K562 (cell line): ENCODE data around the gene XPO6. TPM values are rescaled to one million over a fixed set of nuclear protein-coding genes. Genes with fewer than 3 reads are reported as not detected.

Experiments used
- ATAC-seq: fragments of 200-7000 bp; cut with Tn5 transposase; 3 replicates; pipeline ENCODE4 v1.9.1; 2020; ENCODE audit warnings: moderate library complexity
- BruUV-seq: library from RNA; stranded (reverse); fragments of 400-500 nt; replicated peaks from 2 replicates; lab custom pipeline; 2021; lab: Mats Ljungman, UMichigan
- CTCF ChIA-PET: fragments of 300-600 bp; formaldehyde crosslinking; extraction: SDS; loops from one replicate; lab custom pipeline; 2021; ENCODE audit warnings: low intra/inter-chr PET ratio; lab: Yijun Ruan, JAX
- POLR2A ChIA-PET: fragments of 300-600, 350-650 bp; sonication (Branson Sonifier 250); formaldehyde crosslinking; extraction: SDS; loops from one replicate; lab custom pipeline; 2021; ENCODE audit warnings: antibody characterized with exemption, inconsistent platforms; lab: Yijun Ruan, JAX
- DNase-seq, 4 experiments: peaks; one replicate each; pipeline versions ENCODE4 v3.0.0 to v3.0.0-alpha.2; 2011 to 2018; ENCODE audit warnings: low spot score in 3 of 4, mixed read lengths in 3 of 4; ENCODE audit errors: extremely low read depth in 1 of 4
- FAIRE-seq: peaks from 2 replicates; lab custom pipeline; 2011; peaks lifted over from hg19 to GRCh38; lab: Jason Lieb, UNC
- H2AFZ ChIP-seq: 2 replicates; pipeline ENCODE4 v1.6.0; 2011; ENCODE audit warnings: low read depth, low read length, control low read depth, inconsistent platforms
- H3K27ac ChIP-seq: fragments of 200-600 bp; 3 replicates; pipeline ENCODE4 v1.8.0; 2011; ENCODE audit warnings: low read depth, mild to moderate bottlenecking, control low read depth, inconsistent platforms, low read length, moderate library complexity, mixed read lengths; ENCODE audit errors: extremely low read depth
- H3K27me3 ChIP-seq, 2 experiments: fragments of 300-600 bp in 1 of 2; 2 replicates in 1 of 2; 3 replicates in 1 of 2; pipeline versions ENCODE4 v1.6.0 to v1.8.0; 2011; ENCODE audit warnings: inconsistent platforms in 2 of 2, low read length in 2 of 2, mild to moderate bottlenecking in 1 of 2, mixed read lengths in 1 of 2, moderate library complexity in 1 of 2; ENCODE audit not compliant: control insufficient read depth in 2 of 2, insufficient read depth in 2 of 2
- H3K36me3 ChIP-seq: fragments of 300-600 bp; 3 replicates; pipeline ENCODE4 v1.8.0; 2011; ENCODE audit warnings: mild to moderate bottlenecking, low read length, inconsistent platforms; ENCODE audit not compliant: control insufficient read depth, insufficient read depth
- H3K4me1 ChIP-seq, 2 experiments: fragments of 200-600 bp in 1 of 2; replicated peaks in 1 of 2; 2 replicates in 1 of 2; 3 replicates in 1 of 2; pipeline versions ENCODE4 v1.5.1 to v1.8.0; 2011; ENCODE audit warnings: inconsistent platforms in 2 of 2, low read length in 2 of 2, mild to moderate bottlenecking in 1 of 2, mixed read lengths in 1 of 2, moderate library complexity in 1 of 2; ENCODE audit not compliant: control insufficient read depth in 2 of 2, insufficient read depth in 2 of 2
- H3K4me2 ChIP-seq: 2 replicates; pipeline ENCODE4 v1.6.1; 2011; ENCODE audit warnings: low read length, control low read depth, inconsistent platforms, mixed read lengths; ENCODE audit not compliant: insufficient read depth
- H3K4me3 ChIP-seq: fragments of 200-600 bp; sonication (generic), shearing (Covaris generic); 2 replicates; pipeline ENCODE4 v1.5.1; 2016; ENCODE audit warnings: control low read depth, inconsistent platforms
- H3K79me2 ChIP-seq: fragments of 200-600 bp; 3 replicates; pipeline ENCODE4 v1.8.0; 2011; ENCODE audit warnings: low read length, inconsistent platforms; ENCODE audit not compliant: control insufficient read depth, insufficient read depth
- H3K9ac ChIP-seq, 2 experiments: 2 replicates each; pipeline versions ENCODE4 v1.6.0 to v1.6.1; 2011; ENCODE audit warnings: low read depth in 2 of 2, low read length in 2 of 2, control low read depth in 1 of 2, inconsistent platforms in 1 of 2, mild to moderate bottlenecking in 1 of 2, mixed read lengths in 1 of 2; ENCODE audit not compliant: insufficient read depth in 1 of 2
- H3K9me1 ChIP-seq: one replicate; pipeline ENCODE4 v1.6.0; 2011; ENCODE audit warnings: inconsistent platforms, mild to moderate bottlenecking, low read length, moderate library complexity; ENCODE audit not compliant: control insufficient read depth, insufficient read depth
- H3K9me3 ChIP-seq: replicated peaks from 2 replicates; pipeline ENCODE4 v1.5.1; 2011; ENCODE audit warnings: low read depth, low read length, inconsistent platforms; ENCODE audit not compliant: control insufficient read depth, insufficient read depth
- H4K20me1 ChIP-seq: replicated peaks from 2 replicates; pipeline ENCODE4 v1.6.1; 2011; ENCODE audit warnings: low read length, inconsistent platforms, mixed read lengths; ENCODE audit not compliant: control insufficient read depth, insufficient read depth
- ESRRB ChIP-seq: fragments of 250-450 bp; sonication (Bioruptor Pico); IDR thresholded peaks from 2 replicates; pipeline ENCODE4 v1.5.0; 2020; ENCODE audit warnings: mild to moderate bottlenecking, moderate library complexity, borderline replicate concordance
- EWSR1 ChIP-seq: fragments of 450-650 bp; IDR thresholded peaks from 2 replicates; pipeline ENCODE4 v1.6.1; 2018; ENCODE audit warnings: borderline replicate concordance, mild to moderate bottlenecking, low read depth, moderate library complexity; ENCODE audit not compliant: partially characterized antibody
- FOSL1 ChIP-seq: fragments of 200-800 bp; sonication (Bioruptor generic); conservative IDR thresholded peaks from 2 replicates; pipeline ENCODE4 v1.6.1; 2016; ENCODE audit warnings: missing genetic modification characterization, missing compliant biosample characterization
- HDAC1 ChIP-seq, 2 experiments: fragments of 450-650 bp; IDR thresholded peaks; 2 replicates each; pipeline ENCODE4 v1.6.1; 2016 to 2017; ENCODE audit warnings: inconsistent platforms in 1 of 2, mild to moderate bottlenecking in 1 of 2, moderate library complexity in 1 of 2
- LCOR ChIP-seq: sonication (generic); formaldehyde crosslinking; IDR thresholded peaks from 2 replicates; pipeline ENCODE4 v1.8.0; 2022; ENCODE audit warnings: mild to moderate bottlenecking, missing genetic modification reagents
- NBN ChIP-seq: fragments of 450-650 bp; IDR thresholded peaks from 2 replicates; pipeline ENCODE4 v1.6.1; 2016; ENCODE audit warnings: low read depth, mild to moderate bottlenecking
- PHF8 ChIP-seq: fragments of 200-600 bp; sonication (generic); IDR thresholded peaks from 2 replicates; pipeline ENCODE4 v1.6.1; 2012; ENCODE audit warnings: mixed run types, mild to moderate bottlenecking, inconsistent platforms, low read length, moderate library complexity, borderline replicate concordance
- POLR2H ChIP-seq: IDR thresholded peaks from 2 replicates; pipeline ENCODE4 v1.6.1; 2016; ENCODE audit warnings: missing genetic modification characterization, low read depth, mild to moderate bottlenecking, control low read depth, missing compliant biosample characterization, moderate library complexity
- POLR3G ChIP-seq: IDR thresholded peaks from 2 replicates; pipeline ENCODE4 v1.6.1; 2011; ENCODE audit not compliant: insufficient read length, insufficient replicate concordance; ENCODE audit errors: extremely low read depth
- RBM14 ChIP-seq: fragments of 200-400 bp; formaldehyde crosslinking; IDR thresholded peaks from 2 replicates; pipeline ENCODE4 v1.6.1; 2018; ENCODE audit warnings: low read depth, mild to moderate bottlenecking, low read length, moderate library complexity, borderline replicate concordance; ENCODE audit not compliant: insufficient read depth
- SMARCC2 ChIP-seq: fragments of 450-650 bp; IDR thresholded peaks from 2 replicates; pipeline ENCODE4 v1.6.1; 2017; ENCODE audit warnings: antibody characterized with exemption, moderate library complexity, mild to moderate bottlenecking, low read depth
- ZBTB8A ChIP-seq: fragments of 450-650 bp; IDR thresholded peaks from 2 replicates; pipeline ENCODE4 v1.6.1; 2018; ENCODE audit warnings: mild to moderate bottlenecking, moderate library complexity; ENCODE audit not compliant: partially characterized antibody
- ZNF239 ChIP-seq: fragments of 250-450 bp; sonication (Bioruptor Pico); IDR thresholded peaks from 2 replicates; pipeline ENCODE4 v1.4.0; 2020; ENCODE audit warnings: mild to moderate bottlenecking
- WGBS: fragments of 100-300 bp; shearing (Covaris generic); methylation state at CpG from one replicate; pipeline ENCODE4 v1.1.6; 2016; ENCODE audit warnings: low coverage, mixed read lengths; ENCODE audit not compliant: insufficient coverage; ENCODE audit errors: missing lambda C conversion rate; 5-methylcytosine and 5-hydroxymethylcytosine counted together
- in situ Hi-C: fragments of 300-500 bp; cut with MboI; formaldehyde crosslinking; loops from 4 replicates; pipeline ENCODE4 v1.15.0; 2018; ENCODE audit warnings: inconsistent platforms, mixed read lengths
- intact Hi-C: fragments of 100-400 bp; cut with micrococcal nuclease; formaldehyde crosslinking; loops from 2 replicates; pipeline ENCODE4 v1.14.2; 2022
- polyA plus RNA-seq, 8 experiments: library from polyadenylated mRNA; depleted of rRNA in 4 of 8; stranded (reverse) in 5 of 8; unstranded in 3 of 8; fragments of >200 nt; fragmentation: Nextera tagmentation in 2 of 8; fragmentation: Illumina TruSeq in 1 of 8; extraction: Ambion mirVana in 2 of 8; extraction: Trizol in 1 of 8; gene quantifications; 2 replicates each; pipeline versions ENCODE4 v1.2.1 to v1.2.3, GENCODE V29; 2011 to 2014; ENCODE audit warnings: inconsistent platforms in 1 of 8, missing spikeins in 1 of 8
- total RNA-seq, 7 experiments: library from RNA; depleted of rRNA in 6 of 7; stranded (reverse); fragments of >200 nt in 6 of 7; fragmentation: Illumina TruSeq in 2 of 7; extraction: Trizol in 2 of 7; gene quantifications; 2 replicates each; pipeline versions ENCODE4 v1.2.1 to v1.2.3, GENCODE V29; 2011 to 2021; ENCODE audit warnings: low replicate concordance in 1 of 7
- TF ChIP-seq, protein P1 (sequence below): sonication (generic); formaldehyde crosslinking; IDR thresholded peaks from 2 replicates; pipeline ENCODE4 v1.8.0; 2022; ENCODE audit warnings: missing genetic modification reagents, mild to moderate bottlenecking, moderate library complexity, borderline replicate concordance

Gene XPO6
- total and polyA plus RNA-seq, 9 of the 15 experiments (the other 6 are each of a cell fraction or from before 2014, with no cell fraction given): 11.2 to 196 (median 119) TPM

DNA sequence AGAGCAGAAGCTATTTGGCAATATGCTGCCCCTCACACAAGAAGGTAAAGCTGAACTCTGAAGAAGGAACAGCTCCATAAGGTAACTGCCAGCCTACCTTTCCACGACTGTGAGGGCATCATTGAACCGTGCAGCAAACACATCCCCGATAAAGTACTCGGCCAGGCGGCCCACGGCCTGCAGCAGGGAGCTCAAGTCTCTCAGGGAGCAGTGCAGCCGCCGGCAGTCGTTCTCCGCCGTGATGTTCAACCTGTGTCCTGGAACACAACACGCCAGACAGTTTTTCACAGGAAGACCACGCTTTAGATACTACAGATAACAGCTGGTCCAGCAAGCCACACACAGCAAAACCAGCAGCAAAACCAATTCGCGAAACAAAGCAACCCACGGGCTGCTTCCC, 86.2 kb downstream of the XPO6 start:
- WGBS: 93% methylated on average over 13 of the region's 16 CpGs
- Histone ChIP-seq H4K20me1 (peaks cover 36% of the 10 kb centered on the region), H3K27me3 (no peaks in the 10 kb centered on the region), H3K36me3 (peaks cover 97% of the 10 kb centered on the region), H3K27ac (no peak overlapping the region), H3K4me2 (no peak overlapping the region), H3K79me2 (no peaks in the 10 kb centered on the region), H3K9ac (no peak overlapping the region), H3K4me3 (no peak overlapping the region), H3K9me1 (no peaks in the 10 kb centered on the region), H2AFZ (no peak overlapping the region), H3K9me3 (no peaks in the 10 kb centered on the region), H3K4me1 (peaks cover 9 to 15% of the 10 kb centered on the region in 2 experiments; a peak in 4 of 5 replicates)
- CTCF ChIA-PET: no interaction called here
- POLR2A ChIA-PET: interaction anchor here (1.4 kb wide), 1 partner anchor 18 kb away, joined by 3 read pairs; no protein-coding TSS in a partner anchor
- intact Hi-C loops (no loop called here), in situ Hi-C loops (no loop called here)
- DNase-seq: no peak
- no TSS peak for BruUV-seq
- TF ChIP-seq, protein P1, sequence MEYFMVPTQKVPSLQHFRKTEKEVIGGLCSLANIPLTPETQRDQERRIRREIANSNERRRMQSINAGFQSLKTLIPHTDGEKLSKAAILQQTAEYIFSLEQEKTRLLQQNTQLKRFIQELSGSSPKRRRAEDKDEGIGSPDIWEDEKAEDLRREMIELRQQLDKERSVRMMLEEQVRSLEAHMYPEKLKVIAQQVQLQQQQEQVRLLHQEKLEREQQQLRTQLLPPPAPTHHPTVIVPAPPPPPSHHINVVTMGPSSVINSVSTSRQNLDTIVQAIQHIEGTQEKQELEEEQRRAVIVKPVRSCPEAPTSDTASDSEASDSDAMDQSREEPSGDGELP (CRISPR knock-in tag): 0 out of 2 replicates have a peak, but pooled peaks have one; percentile 16
- TF ChIP-seq POLR2H (tag): no peak
- FAIRE-seq: no peak
- no peak for ATAC-seq

DNA sequence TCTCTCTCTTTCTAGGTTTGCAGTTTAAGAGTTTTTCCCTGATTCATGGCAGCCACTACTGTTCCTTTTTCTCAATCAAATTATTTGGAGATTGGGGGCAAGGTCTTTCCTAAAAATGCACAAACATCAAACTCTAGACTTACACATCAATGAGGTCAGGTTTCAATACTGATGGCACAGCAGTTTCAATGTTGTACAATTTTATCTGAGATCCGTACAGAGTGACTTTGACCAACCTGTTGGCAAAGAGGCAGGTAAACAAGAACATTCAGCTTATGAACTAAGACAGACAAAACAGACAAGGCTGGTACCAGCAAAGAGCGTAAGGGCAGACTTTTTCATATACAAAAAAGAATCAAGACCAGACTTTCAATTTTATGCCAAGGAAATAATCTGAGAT, 90.2 kb downstream of the XPO6 start:
- peaks cover 95% of the 10 kb centered on the region for H3K36me3 ChIP-seq
- CTCF ChIA-PET: interaction anchor here (0.7 kb wide), 1 partner anchor 176 kb away, joined by 3 read pairs; no protein-coding TSS in a partner anchor
- H3K9me1 ChIP-seq: no peaks in the 10 kb centered on the region
- ATAC-seq (no peak), DNase-seq (no peak), FAIRE-seq (no peak)
- H3K9me3 ChIP-seq: no peaks in the 10 kb centered on the region
- intact Hi-C loops (no loop called here), in situ Hi-C loops (no loop called here)
- H2AFZ ChIP-seq: no peak overlapping the region
- no peak overlapping the region for H3K9ac ChIP-seq
- H3K79me2 ChIP-seq: no peaks in the 10 kb centered on the region
- H4K20me1 ChIP-seq: peaks cover 27% of the 10 kb centered on the region
- no TSS peak for BruUV-seq
- no peak overlapping the region for H3K27ac ChIP-seq
- H3K27me3 ChIP-seq: no peaks in the 10 kb centered on the region
- whole genome bisulfite sequencing: 100% methylated on average over 1 of the region's 2 CpGs
- H3K4me3 ChIP-seq: no peak overlapping the region
- no peak overlapping the region for H3K4me2 ChIP-seq
- peaks cover 9 to 15% of the 10 kb centered on the region in 2 experiments; a peak in 4 of 5 replicates for H3K4me1 ChIP-seq
- POLR2A ChIA-PET: interaction anchor here (1.2 kb wide), 1 partner anchor 13 kb away, joined by 4 read pairs; no protein-coding TSS in a partner anchor
- TF ChIP-seq PHF8: no peak
- no peak for TF ChIP-seq ZBTB8A
- no peak for TF ChIP-seq HDAC1 (IDR thresholded peaks at IDR 0.05)
- no peak for TF ChIP-seq FOSL1
- no peak for TF ChIP-seq NBN
- TF ChIP-seq ZNF239 (CRISPR knock-in tag): no peak
- no peak for TF ChIP-seq POLR3G
- no peak for TF ChIP-seq EWSR1
- TF ChIP-seq ESRRB (CRISPR knock-in tag): no peak
- no peak for TF ChIP-seq LCOR (CRISPR knock-in tag)
- TF ChIP-seq RBM14: no peak
- no peak for TF ChIP-seq SMARCC2
